ENCODE measurements around the gene MACF1.
A peak's percentile ranks its signal among the peaks of the same experiment; 100 is the strongest.

The MACF1 gene

DNA sequence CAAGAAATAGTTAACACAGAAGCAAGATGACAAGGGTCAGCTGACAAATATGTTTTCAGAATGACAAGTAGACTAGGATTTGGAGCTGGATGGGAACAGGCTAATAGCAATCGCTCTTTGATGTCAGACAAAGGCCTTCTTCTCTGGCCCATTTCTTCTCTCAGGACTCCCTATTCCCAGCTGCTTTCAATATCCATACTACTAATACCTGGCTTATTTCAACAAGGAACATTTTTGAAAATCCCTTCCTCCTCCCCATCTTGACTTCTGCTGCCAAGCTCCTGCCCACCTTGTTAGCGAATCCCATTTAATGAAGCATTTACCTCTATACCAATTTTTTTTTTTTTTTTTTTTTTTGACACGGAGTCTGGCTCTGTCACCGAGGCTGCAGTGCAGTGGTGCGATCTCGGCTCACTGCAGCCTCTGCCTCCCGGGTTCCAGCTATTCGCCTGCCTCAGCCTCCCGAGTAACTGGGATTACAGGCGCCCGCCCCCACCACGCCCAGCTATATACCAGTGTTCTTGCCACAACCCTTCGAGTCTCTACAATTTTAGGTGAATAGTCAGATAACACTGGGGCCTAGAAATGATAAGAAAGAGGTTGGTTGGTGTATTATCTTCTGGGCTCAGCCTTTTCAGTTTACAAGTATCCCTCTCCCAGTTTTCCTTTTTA lies 68.4 kb downstream of the MACF1 start:
- peaks cover 1% of the 10 kb centered on the region; the same call in 1 of the 2 replicates for H3K36me3 ChIP-seq (ENCODE audit: control insufficient read depth, insufficient read depth, low read length)
- DNase-seq (ENCODE audit: extremely low read depth, insufficient read length): no peak
- H3K27me3 ChIP-seq (replicated peaks; ENCODE audit: control insufficient read depth, insufficient read depth, low read length): no peaks in the 10 kb centered on the region
- H3K4me3 ChIP-seq (replicated peaks; ENCODE audit: low read depth, low read length): peak overlapping the region; percentile 16; the same call in 1 of the 2 replicates
- TF ChIP-seq, protein P1, sequence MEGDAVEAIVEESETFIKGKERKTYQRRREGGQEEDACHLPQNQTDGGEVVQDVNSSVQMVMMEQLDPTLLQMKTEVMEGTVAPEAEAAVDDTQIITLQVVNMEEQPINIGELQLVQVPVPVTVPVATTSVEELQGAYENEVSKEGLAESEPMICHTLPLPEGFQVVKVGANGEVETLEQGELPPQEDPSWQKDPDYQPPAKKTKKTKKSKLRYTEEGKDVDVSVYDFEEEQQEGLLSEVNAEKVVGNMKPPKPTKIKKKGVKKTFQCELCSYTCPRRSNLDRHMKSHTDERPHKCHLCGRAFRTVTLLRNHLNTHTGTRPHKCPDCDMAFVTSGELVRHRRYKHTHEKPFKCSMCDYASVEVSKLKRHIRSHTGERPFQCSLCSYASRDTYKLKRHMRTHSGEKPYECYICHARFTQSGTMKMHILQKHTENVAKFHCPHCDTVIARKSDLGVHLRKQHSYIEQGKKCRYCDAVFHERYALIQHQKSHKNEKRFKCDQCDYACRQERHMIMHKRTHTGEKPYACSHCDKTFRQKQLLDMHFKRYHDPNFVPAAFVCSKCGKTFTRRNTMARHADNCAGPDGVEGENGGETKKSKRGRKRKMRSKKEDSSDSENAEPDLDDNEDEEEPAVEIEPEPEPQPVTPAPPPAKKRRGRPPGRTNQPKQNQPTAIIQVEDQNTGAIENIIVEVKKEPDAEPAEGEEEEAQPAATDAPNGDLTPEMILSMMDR (IDR thresholded peaks at IDR 0.05; ENCODE audit: insufficient read depth, low read length, poor library complexity, severe bottlenecking): no peak

DNA sequence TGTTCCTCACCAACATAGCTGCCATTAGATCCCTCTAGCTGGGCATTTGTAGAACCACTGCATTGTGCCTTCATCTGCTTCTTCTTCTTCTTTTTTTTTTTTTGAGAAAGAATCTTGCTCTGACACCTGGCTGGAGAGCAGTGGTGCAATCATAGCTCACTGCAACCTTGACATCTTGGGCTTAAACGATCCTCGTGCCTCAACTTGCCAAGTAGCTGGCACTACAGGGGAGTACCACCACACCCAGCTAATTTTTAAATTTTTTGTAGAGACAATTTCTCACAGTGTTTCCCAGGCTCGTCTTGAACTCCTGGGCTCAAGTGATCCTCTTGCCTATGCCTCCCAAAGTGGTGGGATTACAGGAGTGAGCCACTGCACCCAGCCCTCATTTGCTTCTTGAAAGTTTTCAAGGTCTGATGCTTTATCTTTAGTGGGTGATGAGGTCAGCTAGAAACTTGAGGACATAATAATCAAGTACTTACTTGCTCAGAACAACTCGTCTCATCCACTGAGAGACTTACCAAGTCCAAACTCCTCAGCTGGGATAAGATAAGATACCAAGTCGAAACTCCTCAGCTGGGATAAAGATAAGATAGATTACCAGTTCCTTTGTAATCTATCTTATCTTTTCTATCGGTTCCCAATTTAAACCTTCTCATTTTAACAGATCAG lies 71.5 kb downstream of the MACF1 start:
- Histone ChIP-seq H3K27me3 (replicated peaks; ENCODE audit: control insufficient read depth, insufficient read depth, low read length) (no peaks in the 10 kb centered on the region), H3K36me3 (ENCODE audit: control insufficient read depth, insufficient read depth, low read length) (peaks cover 1% of the 10 kb centered on the region; the same call in 1 of the 2 replicates), H3K4me3 (replicated peaks; ENCODE audit: low read depth, low read length) (no peak overlapping the region)
- no peak for DNase-seq (ENCODE audit: extremely low read depth, insufficient read length)
- TF ChIP-seq, protein P1 (IDR thresholded peaks at IDR 0.05; ENCODE audit: insufficient read depth, low read length, poor library complexity, severe bottlenecking): no peak

DNA sequence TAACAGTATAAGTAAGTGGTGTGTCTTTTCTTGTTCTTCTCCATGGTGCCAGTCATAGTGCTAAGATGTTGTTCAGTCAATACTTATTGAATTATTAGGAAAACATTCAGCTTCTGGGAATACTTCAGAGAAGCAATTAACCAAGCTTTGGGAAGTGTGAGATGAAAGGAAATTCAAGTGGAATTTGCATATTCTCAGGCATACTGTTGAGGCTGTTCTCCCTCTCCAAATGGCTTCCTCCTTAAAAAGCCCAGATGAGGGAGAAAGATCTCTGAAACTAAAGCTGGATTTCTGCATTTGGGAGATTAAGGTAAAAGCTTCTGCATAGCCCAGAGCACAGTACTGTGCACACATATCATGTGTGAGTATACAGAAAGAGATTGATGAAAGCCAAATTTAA lies 73.4 kb downstream of the MACF1 start:
- Histone ChIP-seq H3K4me3 (replicated peaks; ENCODE audit: low read depth, low read length) (no peak overlapping the region), H3K36me3 (ENCODE audit: control insufficient read depth, insufficient read depth, low read length) (peaks cover 7% of the 10 kb centered on the region), H3K27me3 (replicated peaks; ENCODE audit: control insufficient read depth, insufficient read depth, low read length) (no peaks in the 10 kb centered on the region)
- no peak for DNase-seq (ENCODE audit: extremely low read depth, insufficient read length)
- TF ChIP-seq, protein P1 (IDR thresholded peaks at IDR 0.05; ENCODE audit: insufficient read depth, low read length, poor library complexity, severe bottlenecking): no peak

DNA sequence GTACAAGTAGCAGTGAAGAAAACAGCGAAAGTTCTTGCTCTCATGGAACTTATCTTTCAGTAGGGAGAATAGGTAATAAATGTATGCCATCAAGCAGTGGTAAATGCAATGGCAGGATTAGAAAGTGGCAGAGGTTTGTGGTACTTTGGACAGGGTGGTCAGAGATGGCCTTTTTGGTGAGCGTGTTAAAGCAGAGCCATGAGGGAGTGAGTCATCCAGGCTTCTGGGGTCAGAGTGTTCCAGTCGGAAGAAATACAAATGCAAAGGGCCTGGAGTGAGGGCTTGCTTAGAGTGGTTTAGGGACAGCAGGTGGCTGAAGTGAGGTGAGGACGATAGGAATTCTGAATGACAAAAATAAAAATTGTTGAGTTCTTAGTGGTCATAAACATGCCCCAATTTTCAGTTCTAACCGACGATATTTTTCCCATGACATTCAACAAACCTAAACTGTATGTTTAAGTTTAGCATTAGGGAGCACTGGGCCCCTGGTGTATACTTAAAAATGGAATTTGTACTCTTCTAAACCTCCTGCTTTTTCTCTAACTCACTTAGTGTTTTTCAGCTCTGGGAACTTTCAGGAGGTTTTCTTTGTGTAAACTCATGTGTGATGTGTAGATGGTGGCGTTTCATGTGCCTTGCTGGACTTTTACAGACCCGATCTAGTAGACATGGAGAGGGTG lies 78.2 kb downstream of the MACF1 start:
- H3K27me3 ChIP-seq (replicated peaks; ENCODE audit: control insufficient read depth, insufficient read depth, low read length): no peaks in the 10 kb centered on the region
- H3K36me3 ChIP-seq (ENCODE audit: control insufficient read depth, insufficient read depth, low read length): peaks cover 12% of the 10 kb centered on the region
- DNase-seq (ENCODE audit: extremely low read depth, insufficient read length): no peak
- TF ChIP-seq, protein P1 (IDR thresholded peaks at IDR 0.05; ENCODE audit: insufficient read depth, low read length, poor library complexity, severe bottlenecking): no peak
- no peak overlapping the region for H3K4me3 ChIP-seq (replicated peaks; ENCODE audit: low read depth, low read length)

DNA sequence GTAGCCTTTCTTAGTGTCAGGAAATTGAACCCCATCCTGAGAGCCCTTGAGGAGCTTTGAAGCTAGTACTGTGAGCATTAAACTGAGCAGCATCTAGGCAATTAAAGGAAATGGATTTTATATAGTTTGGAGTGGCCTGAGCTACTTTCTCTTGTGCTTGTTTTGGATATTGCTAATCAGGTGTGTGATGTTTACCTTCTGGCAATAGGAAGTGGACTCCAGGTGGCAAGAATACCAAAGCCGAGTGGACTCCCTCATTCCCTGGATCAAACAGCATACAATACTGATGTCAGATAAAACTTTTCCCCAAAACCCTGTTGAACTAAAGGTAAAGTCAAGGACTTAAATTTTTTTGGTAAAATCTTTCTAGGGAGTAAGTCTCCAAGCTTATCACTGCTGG lies 79.4 kb downstream of the MACF1 start:
- Histone ChIP-seq H3K36me3 (ENCODE audit: control insufficient read depth, insufficient read depth, low read length) (peaks cover 15% of the 10 kb centered on the region), H3K27me3 (replicated peaks; ENCODE audit: control insufficient read depth, insufficient read depth, low read length) (no peaks in the 10 kb centered on the region), H3K4me3 (replicated peaks; ENCODE audit: low read depth, low read length) (no peak overlapping the region)
- TF ChIP-seq, protein P1 (IDR thresholded peaks at IDR 0.05; ENCODE audit: insufficient read depth, low read length, poor library complexity, severe bottlenecking): no peak
- DNase-seq (ENCODE audit: extremely low read depth, insufficient read length): no peak

Data from GM06990 (cell line).